Caco-2 (cell line): ENCODE results near the gene KIF1A. TPM values are rescaled to one million over a fixed set of nuclear protein-coding genes. Genes with fewer than 3 reads are reported as not detected.

Experiments
- BruUV-seq: library from RNA; stranded (reverse); fragments of 400-500 nt; replicated peaks from 2 replicates; lab custom pipeline; 2021; lab: Mats Ljungman, UMichigan
- CTCF ChIA-PET: fragments of 300-600 bp; sonication (Branson Sonifier 250); formaldehyde crosslinking; loops from one replicate; lab custom pipeline; 2022; ENCODE audit warnings: antibody characterized with exemption; lab: Charles Lee
- POLR2A ChIA-PET: fragments of 300-600 bp; sonication (Branson Sonifier 250); formaldehyde crosslinking; loops from one replicate; lab custom pipeline; 2022; ENCODE audit warnings: antibody characterized with exemption; lab: Charles Lee
- DNase-seq, 2 experiments: peaks; one replicate each; pipeline versions ENCODE4 v3.0.0 to v3.0.0-alpha.2; 2020 to 2022
- H3K27me3 ChIP-seq: replicated peaks from 2 replicates; pipeline ENCODE4 v1.6.0; 2011; ENCODE audit warnings: low read length; ENCODE audit not compliant: control insufficient read depth, insufficient read depth
- H3K36me3 ChIP-seq: 2 replicates; pipeline ENCODE4 v1.5.1; 2011; ENCODE audit warnings: low read length; ENCODE audit not compliant: control insufficient read depth, insufficient read depth
- H3K4me1 ChIP-seq: fragments of 250-450 bp; sonication (Bioruptor Pico); 2 replicates; pipeline ENCODE4 v1.5.1; 2020; ENCODE audit warnings: mild to moderate bottlenecking
- H3K4me3 ChIP-seq: 2 replicates; pipeline ENCODE4 v1.5.1; 2011; ENCODE audit warnings: low read depth, mild to moderate bottlenecking, control low read depth, low read length
- H3K9me3 ChIP-seq: fragments of 250-450 bp; sonication (Bioruptor Pico); 2 replicates; pipeline ENCODE4 v1.5.1; 2020; ENCODE audit warnings: mild to moderate bottlenecking, moderate library complexity
- H3K27ac Mint-ChIP-seq: one replicate; pipeline ENCODE4 v1.8.0; 2022; ENCODE audit warnings: mixed read lengths; ENCODE audit not compliant: unreplicated experiment
- H3K27me3 Mint-ChIP-seq: one replicate; pipeline ENCODE4 v1.8.0; 2022; ENCODE audit warnings: mixed read lengths; ENCODE audit not compliant: insufficient read depth, unreplicated experiment
- H3K36me3 Mint-ChIP-seq: one replicate; pipeline ENCODE4 v1.8.0; 2022; ENCODE audit warnings: mild to moderate bottlenecking, mixed read lengths; ENCODE audit not compliant: insufficient read depth, unreplicated experiment
- H3K4me1 Mint-ChIP-seq: one replicate; pipeline ENCODE4 v1.8.0; 2022; ENCODE audit warnings: low read depth, mixed read lengths; ENCODE audit not compliant: unreplicated experiment
- H3K4me3 Mint-ChIP-seq: one replicate; pipeline ENCODE4 v1.8.0; 2022; ENCODE audit warnings: mild to moderate bottlenecking, moderate library complexity, mixed read lengths; ENCODE audit not compliant: unreplicated experiment
- H3K9me3 Mint-ChIP-seq: one replicate; pipeline ENCODE4 v1.8.0; 2022; ENCODE audit warnings: mixed read lengths; ENCODE audit not compliant: unreplicated experiment
- intact Hi-C: fragments of 100-400 bp; cut with micrococcal nuclease; formaldehyde crosslinking; loops from one replicate; pipeline ENCODE4 v1.10.0; 2022; ENCODE audit not compliant: unreplicated experiment
- total RNA-seq: library from RNA; stranded (reverse); gene quantifications from 2 replicates; pipeline ENCODE4 v1.2.3, GENCODE V29; 2022
- TF ChIP-seq, protein P1 (sequence below), 2 experiments: fragments of 200-600 bp in 1 of 2; IDR thresholded peaks; 1 replicate in 1 of 2; 2 replicates in 1 of 2; pipeline versions ENCODE4 v1.5.1 to v1.8.0; 2011 to 2022; ENCODE audit warnings: antibody characterized with exemption in 1 of 2, control low read depth in 1 of 2, inconsistent platforms in 1 of 2, low read depth in 1 of 2, low read length in 1 of 2, mild to moderate bottlenecking in 1 of 2, moderate library complexity in 1 of 2; ENCODE audit not compliant: insufficient read depth in 1 of 2, severe bottlenecking in 1 of 2, unreplicated experiment in 1 of 2

KIF1A gene
- total RNA-seq, 1 experiment from 2014 or later, result 33.1 TPM

DNA sequence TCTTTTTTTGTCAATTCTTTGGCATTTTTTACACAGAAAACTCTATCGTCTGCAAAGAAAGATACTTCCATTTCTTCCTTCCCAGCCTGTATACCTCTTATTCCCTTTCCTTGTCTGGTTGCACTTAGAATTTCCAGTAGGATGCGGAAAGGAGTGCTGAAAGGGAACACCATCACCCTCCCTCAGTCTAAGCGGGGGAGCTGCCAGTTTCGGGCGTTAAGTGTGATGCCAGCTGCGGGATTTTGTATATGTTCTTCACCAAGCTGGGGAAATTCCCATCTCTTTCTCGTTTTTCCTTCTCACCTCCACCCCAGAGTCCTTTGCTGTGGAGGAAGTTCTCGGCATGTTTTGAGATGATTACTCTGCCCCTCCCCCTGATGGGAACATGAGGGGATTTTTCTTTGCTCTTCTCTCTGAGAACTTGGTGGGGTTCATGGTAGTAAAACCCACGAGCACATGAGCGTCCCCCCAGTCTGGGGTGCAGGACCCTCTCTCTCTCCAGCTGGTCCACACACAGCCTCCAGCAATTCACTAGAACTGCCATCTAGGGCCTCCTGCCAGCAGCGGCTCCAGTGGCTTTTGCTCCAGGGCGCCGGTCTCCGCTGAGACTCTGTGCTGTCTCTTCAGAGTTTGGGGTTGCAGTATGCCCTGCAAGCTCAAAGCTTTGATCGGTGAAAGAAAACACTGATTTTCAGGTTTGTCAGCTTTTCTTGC, 112.8 kb downstream of the KIF1A start:
- DNase-seq, result no peak
- no peaks in the 10 kb centered on the region for H3K9me3 Mint-ChIP-seq
- POLR2A ChIA-PET, result no interaction called here
- no peaks in the 10 kb centered on the region for H3K4me1 ChIP-seq
- H3K4me1 Mint-ChIP-seq, result no peaks in the 10 kb centered on the region
- no peaks in the 10 kb centered on the region for H3K36me3 Mint-ChIP-seq
- peaks cover 9% of the 10 kb centered on the region for H3K27me3 Mint-ChIP-seq
- TF ChIP-seq, protein P1, sequence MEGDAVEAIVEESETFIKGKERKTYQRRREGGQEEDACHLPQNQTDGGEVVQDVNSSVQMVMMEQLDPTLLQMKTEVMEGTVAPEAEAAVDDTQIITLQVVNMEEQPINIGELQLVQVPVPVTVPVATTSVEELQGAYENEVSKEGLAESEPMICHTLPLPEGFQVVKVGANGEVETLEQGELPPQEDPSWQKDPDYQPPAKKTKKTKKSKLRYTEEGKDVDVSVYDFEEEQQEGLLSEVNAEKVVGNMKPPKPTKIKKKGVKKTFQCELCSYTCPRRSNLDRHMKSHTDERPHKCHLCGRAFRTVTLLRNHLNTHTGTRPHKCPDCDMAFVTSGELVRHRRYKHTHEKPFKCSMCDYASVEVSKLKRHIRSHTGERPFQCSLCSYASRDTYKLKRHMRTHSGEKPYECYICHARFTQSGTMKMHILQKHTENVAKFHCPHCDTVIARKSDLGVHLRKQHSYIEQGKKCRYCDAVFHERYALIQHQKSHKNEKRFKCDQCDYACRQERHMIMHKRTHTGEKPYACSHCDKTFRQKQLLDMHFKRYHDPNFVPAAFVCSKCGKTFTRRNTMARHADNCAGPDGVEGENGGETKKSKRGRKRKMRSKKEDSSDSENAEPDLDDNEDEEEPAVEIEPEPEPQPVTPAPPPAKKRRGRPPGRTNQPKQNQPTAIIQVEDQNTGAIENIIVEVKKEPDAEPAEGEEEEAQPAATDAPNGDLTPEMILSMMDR (IDR thresholded peaks at IDR 0.05; ENCODE audit: insufficient read depth in 1 of 2, low read depth in 1 of 2, low read length in 1 of 2, severe bottlenecking in 1 of 2, unreplicated experiment in 1 of 2), result no peak
- no peaks in the 10 kb centered on the region for H3K9me3 ChIP-seq
- no peak overlapping the region for H3K4me3 ChIP-seq
- no peak overlapping the region for H3K27ac Mint-ChIP-seq
- CTCF ChIA-PET, result no interaction called here
- H3K36me3 ChIP-seq, result no peaks in the 10 kb centered on the region
- no peaks in the 10 kb centered on the region; the same call in 1 of the 2 replicates for H3K27me3 ChIP-seq
- intact Hi-C loops, result loop anchor here (10.0 kb wide), 1 partner anchor 62 kb away; no protein-coding TSS in a partner anchor
- BruUV-seq, result no TSS peak
- H3K4me3 Mint-ChIP-seq, result no peak overlapping the region

DNA sequence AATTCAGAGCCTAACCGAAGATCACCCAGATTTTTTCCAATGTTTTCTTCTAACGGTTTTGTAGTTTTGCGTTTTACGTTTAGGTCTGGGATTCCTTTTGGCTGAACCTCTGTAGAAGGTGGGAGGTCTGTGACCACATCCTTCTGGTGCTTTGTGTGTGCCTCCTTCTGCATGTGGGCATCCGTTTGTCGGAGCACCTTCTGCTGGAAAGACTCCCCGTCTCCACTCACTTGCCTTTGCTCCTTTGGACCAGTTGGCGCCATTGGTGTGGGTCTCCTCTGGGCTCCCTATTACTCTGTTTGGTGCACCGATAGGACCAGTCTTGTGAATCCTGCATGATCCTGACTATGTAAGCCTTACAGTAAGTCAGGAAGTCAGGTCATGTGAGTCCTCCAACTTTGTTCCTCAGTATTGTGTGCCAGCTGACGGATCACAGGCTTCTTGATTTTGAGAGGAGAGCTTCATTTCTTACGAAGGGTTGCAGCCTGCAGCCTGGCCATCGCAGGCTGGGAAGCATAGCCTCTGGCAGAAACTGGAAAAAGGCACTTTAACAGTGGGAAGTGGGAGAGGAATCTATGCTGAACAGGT, 114.7 kb downstream of the KIF1A start:
- no peaks in the 10 kb centered on the region; the same call in 1 of the 2 replicates for H3K27me3 ChIP-seq
- no peak overlapping the region for H3K4me3 ChIP-seq
- Mint-ChIP-seq H3K27me3 (peaks cover 9% of the 10 kb centered on the region), H3K9me3 (no peaks in the 10 kb centered on the region), H3K36me3 (no peaks in the 10 kb centered on the region), H3K4me3 (no peak overlapping the region), H3K27ac (no peak overlapping the region), H3K4me1 (no peaks in the 10 kb centered on the region)
- intact Hi-C loops, result loop anchor here (10.0 kb wide), 1 partner anchor 60 kb away; no protein-coding TSS in a partner anchor
- DNase-seq, result no peak
- ChIA-PET POLR2A (no interaction called here), CTCF (no interaction called here)
- H3K36me3 ChIP-seq, result no peaks in the 10 kb centered on the region
- H3K4me1 ChIP-seq, result no peaks in the 10 kb centered on the region
- BruUV-seq, result no TSS peak
- TF ChIP-seq, protein P1 (IDR thresholded peaks at IDR 0.05; ENCODE audit: insufficient read depth in 1 of 2, low read depth in 1 of 2, low read length in 1 of 2, severe bottlenecking in 1 of 2, unreplicated experiment in 1 of 2), result no peak
- H3K9me3 ChIP-seq, result no peaks in the 10 kb centered on the region

DNA sequence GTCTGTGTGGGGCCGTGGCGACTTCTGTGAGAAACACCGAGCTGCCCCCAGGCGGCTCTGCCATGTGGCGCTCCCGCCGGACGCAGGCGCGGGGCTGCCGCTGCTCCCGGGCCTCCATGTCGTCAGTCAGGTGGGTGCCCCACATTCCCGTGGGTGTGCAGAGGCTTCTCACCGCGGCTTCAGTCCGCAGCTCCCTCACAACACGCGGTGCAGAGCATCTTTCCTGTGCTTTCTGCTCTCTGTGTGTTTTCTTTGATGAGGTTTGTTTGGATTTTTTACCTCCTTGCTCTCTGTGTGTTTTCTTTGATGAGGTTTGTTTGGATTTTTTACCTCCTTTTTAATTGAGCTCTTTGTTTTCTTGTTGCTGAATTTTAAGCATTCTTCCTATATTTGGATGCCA, 115.4 kb downstream of the KIF1A start:
- ChIA-PET POLR2A (no interaction called here), CTCF (no interaction called here)
- TF ChIP-seq, protein P1 (IDR thresholded peaks at IDR 0.05; ENCODE audit: insufficient read depth in 1 of 2, low read depth in 1 of 2, low read length in 1 of 2, severe bottlenecking in 1 of 2, unreplicated experiment in 1 of 2), result no peak
- intact Hi-C loops, result loop anchor here (10.0 kb wide), 1 partner anchor 60 kb away; no protein-coding TSS in a partner anchor
- H3K36me3 ChIP-seq, result no peaks in the 10 kb centered on the region
- H3K27ac Mint-ChIP-seq, result no peak overlapping the region
- H3K27me3 ChIP-seq, result no peaks in the 10 kb centered on the region; the same call in 1 of the 2 replicates
- DNase-seq, result no peak
- no peaks in the 10 kb centered on the region for H3K4me1 Mint-ChIP-seq
- peaks cover 9% of the 10 kb centered on the region for H3K27me3 Mint-ChIP-seq
- H3K4me1 ChIP-seq, result no peaks in the 10 kb centered on the region
- no peaks in the 10 kb centered on the region for H3K36me3 Mint-ChIP-seq
- BruUV-seq, result no TSS peak
- H3K9me3 ChIP-seq, result no peaks in the 10 kb centered on the region
- H3K4me3 ChIP-seq, result no peak overlapping the region
- no peak overlapping the region for H3K4me3 Mint-ChIP-seq
- H3K9me3 Mint-ChIP-seq, result no peaks in the 10 kb centered on the region
